ENCODE data around the gene TCHP. TPM values are rescaled to one million over a fixed set of nuclear protein-coding genes. Genes with fewer than 3 reads are reported as not detected.

Gene TCHP
- total and polyA plus RNA-seq, 12 donors = 7.0 to 14.1 (median 9.1) TPM

- 93 to 94% methylated on average over 1 of the region's 1 CpG for WGBS, 2 donors
Measured at GRCh38 chr12:109892165-109892715, 7.8 kb upstream of the TCHP start.

GRCh38 chr12:109892748-109893147 is 7.3 kb upstream of the TCHP start:
- Histone ChIP-seq H3K27me3 (peaks cover 0 to 5% (median 0%) of the 10 kb centered on the region in 7 donors), H3K4me3 (no peak overlapping the region), H3K36me3 (no peaks in the 10 kb centered on the region), H3K9me3 (no peaks in the 10 kb centered on the region), H3K27ac (no peak overlapping the region), H3K4me1 (peaks cover 0 to 25% (median 11%) of the 10 kb centered on the region in 9 donors)
- intact Hi-C loops (cut with DNase I) = no loop called here
- no peak for TF ChIP-seq CTCF (IDR thresholded peaks at IDR 0.05)
- WGBS, 2 donors = 77 to 78% methylated on average over 4 of the region's 4 CpGs
- ATAC-seq = no peak
- no peak for DNase-seq

More at GRCh38 chr12:109892165-109892715, 7.8 kb upstream of the TCHP start:
- no peak overlapping the region for H3K27ac ChIP-seq
- H3K36me3 ChIP-seq = no peaks in the 10 kb centered on the region
- DNase-seq (no peak), ATAC-seq (no peak)
- H3K4me1 ChIP-seq = peaks cover 0 to 30% (median 11%) of the 10 kb centered on the region in 9 donors
- peaks cover 0 to 5% (median 0%) of the 10 kb centered on the region in 7 donors for H3K27me3 ChIP-seq
- no peak overlapping the region for H3K4me3 ChIP-seq
- H3K9me3 ChIP-seq = no peaks in the 10 kb centered on the region
- TF ChIP-seq CTCF (IDR thresholded peaks at IDR 0.05) = no peak
- intact Hi-C loops (cut with DNase I) = no loop called here

- Histone ChIP-seq H3K36me3 (no peaks in the 10 kb centered on the region), H3K4me1 (peaks cover 0 to 18% (median 6%) of the 10 kb centered on the region in 9 donors), H3K4me3 (no peak overlapping the region), H3K27ac (no peak overlapping the region), H3K9me3 (no peaks in the 10 kb centered on the region), H3K27me3 (peaks cover 0 to 5% (median 0%) of the 10 kb centered on the region in 7 donors)
- TF ChIP-seq CTCF (IDR thresholded peaks at IDR 0.05) = no peak
- DNase-seq (no peak), ATAC-seq (no peak)
- intact Hi-C loops (cut with DNase I) = no loop called here
- 81% methylated on average over 7 of the region's 7 CpGs for WGBS, 2 donors
Measured at GRCh38 chr12:109893261-109893995, 6.6 kb upstream of the TCHP start.

GRCh38 chr12:109894939-109895338 is 5.1 kb upstream of the TCHP start:
- no peak overlapping the region for H3K27ac ChIP-seq
- 58 to 77% methylated on average over 4 of the region's 4 CpGs for WGBS, 2 donors
- no peak overlapping the region for H3K4me3 ChIP-seq
- H3K4me1 ChIP-seq = peaks cover 0 to 12% (median 7%) of the 10 kb centered on the region in 9 donors
- intact Hi-C loops (cut with DNase I) = no loop called here
- no peak for ATAC-seq
- no peak for DNase-seq
- peaks cover 0 to 5% (median 0%) of the 10 kb centered on the region in 7 donors for H3K27me3 ChIP-seq
- H3K9me3 ChIP-seq = no peaks in the 10 kb centered on the region
- H3K36me3 ChIP-seq = no peaks in the 10 kb centered on the region
- TF ChIP-seq CTCF (IDR thresholded peaks at IDR 0.05) = no peak
